ENCODE measurements around the gene B3GALNT2.
A peak's percentile ranks its signal among the peaks of the same experiment; 100 is the strongest.
"Not testable (repeated sequence)": the region's sequence is repeated elsewhere in the genome, so short reads cannot be mapped to it uniquely, and the experiment has no call there.

Gene B3GALNT2

DNA sequence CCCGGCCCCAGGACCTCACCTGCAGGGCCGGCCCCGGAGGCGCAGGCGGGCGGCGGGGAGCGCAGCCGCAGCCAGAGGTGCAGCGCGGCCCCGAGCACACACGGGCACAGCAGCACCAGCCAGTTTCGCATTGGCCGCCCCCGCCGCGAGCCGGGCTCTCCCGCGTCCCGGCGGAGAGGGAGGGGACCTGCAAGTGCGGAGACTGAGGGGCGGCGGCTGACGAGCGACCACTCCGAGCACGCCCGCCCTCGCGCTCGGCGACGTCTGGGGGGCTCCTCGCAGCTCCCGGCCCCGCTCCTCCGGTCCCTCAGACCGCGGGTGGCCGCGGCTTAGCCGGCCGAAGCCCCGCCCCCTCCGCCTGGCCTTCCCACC, at the start of gene B3GALNT2:
TSS of gene B3GALNT2 (minus strand) at position 331 of the 372 bp plus-strand sequence. CDS start at position 131, 200 bp downstream.
- peaks cover 33% of the 10 kb centered on the region for H3K4me1 Mint-ChIP-seq (ENCODE audit: low read depth)
- peak within 1 kb of the TSS; percentile 96 for H3K4me3 Mint-ChIP-seq
- no peaks in the 10 kb centered on the region for H3K27me3 Mint-ChIP-seq

DNA sequence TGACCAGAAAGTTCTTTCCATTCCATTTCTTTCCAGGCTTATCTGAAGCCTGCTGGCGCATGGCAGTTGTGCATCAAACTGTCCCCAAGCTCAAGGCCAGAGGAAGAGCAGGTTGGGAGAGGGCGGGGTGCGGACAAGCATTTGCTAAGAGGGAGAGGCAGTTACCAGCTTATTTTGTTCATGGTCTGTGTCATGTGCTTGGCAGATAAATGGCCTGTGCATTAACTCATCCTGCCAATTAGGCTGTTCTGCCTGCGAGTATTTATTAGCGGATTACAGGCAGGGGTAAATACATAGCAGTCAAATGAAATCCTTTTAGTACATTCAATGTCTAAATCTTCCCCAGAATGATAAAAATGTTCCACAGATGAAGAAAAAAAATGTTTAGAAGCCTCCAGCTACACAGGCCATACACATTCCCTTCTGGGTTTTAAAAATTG, 48.9 kb upstream of the B3GALNT2 start:
- no peak overlapping the region for H3K27ac Mint-ChIP-seq
- H3K27me3 Mint-ChIP-seq: no peaks in the 10 kb centered on the region
- H3K4me1 Mint-ChIP-seq (ENCODE audit: low read depth): no peaks in the 10 kb centered on the region
- no peaks in the 10 kb centered on the region for H3K36me3 Mint-ChIP-seq
- H3K4me3 Mint-ChIP-seq: no peak overlapping the region
- H3K9me3 Mint-ChIP-seq (ENCODE audit: low read depth): no peaks in the 10 kb centered on the region

More for the DNA sequence above, at the start of gene B3GALNT2:
- peak within 1 kb of the TSS; percentile 98 for H3K27ac Mint-ChIP-seq
- no peaks in the 10 kb centered on the region for H3K9me3 Mint-ChIP-seq (ENCODE audit: low read depth)
- H3K36me3 Mint-ChIP-seq: no peaks in the 10 kb centered on the region

DNA sequence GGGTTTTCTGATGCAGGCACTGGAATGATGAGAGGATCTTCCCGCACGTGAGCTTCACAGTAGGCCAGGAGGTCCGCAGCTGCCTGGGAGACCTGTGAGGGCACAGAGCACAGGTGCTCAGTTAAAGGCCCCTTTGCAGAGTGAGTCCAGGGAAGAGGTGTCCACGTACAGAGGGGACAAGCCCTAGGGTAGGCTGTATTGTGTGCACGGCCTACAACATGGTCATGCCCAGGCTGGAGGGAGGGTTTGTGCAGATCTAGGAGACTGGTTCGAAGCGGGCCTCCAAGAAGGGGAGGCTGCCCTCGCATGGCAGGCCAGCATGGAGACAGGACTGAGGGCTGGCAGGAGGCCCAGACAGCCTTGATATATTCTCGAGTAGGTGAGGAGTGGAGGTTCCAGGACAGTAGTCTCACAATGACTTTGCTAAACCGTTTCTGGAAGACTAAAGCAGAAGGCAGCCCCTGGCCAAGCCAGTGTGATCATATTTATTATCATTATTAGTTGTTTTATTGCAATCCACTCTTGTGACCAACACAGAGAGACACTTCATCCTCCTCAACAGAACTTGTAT, 48.0 kb upstream of the B3GALNT2 start:
- no peaks in the 10 kb centered on the region for H3K4me1 Mint-ChIP-seq (ENCODE audit: low read depth)
- no peaks in the 10 kb centered on the region for H3K36me3 Mint-ChIP-seq
- no peaks in the 10 kb centered on the region for H3K9me3 Mint-ChIP-seq (ENCODE audit: low read depth)
- H3K27ac Mint-ChIP-seq: no peak overlapping the region
- H3K4me3 Mint-ChIP-seq: no peak overlapping the region
- no peaks in the 10 kb centered on the region for H3K27me3 Mint-ChIP-seq

DNA sequence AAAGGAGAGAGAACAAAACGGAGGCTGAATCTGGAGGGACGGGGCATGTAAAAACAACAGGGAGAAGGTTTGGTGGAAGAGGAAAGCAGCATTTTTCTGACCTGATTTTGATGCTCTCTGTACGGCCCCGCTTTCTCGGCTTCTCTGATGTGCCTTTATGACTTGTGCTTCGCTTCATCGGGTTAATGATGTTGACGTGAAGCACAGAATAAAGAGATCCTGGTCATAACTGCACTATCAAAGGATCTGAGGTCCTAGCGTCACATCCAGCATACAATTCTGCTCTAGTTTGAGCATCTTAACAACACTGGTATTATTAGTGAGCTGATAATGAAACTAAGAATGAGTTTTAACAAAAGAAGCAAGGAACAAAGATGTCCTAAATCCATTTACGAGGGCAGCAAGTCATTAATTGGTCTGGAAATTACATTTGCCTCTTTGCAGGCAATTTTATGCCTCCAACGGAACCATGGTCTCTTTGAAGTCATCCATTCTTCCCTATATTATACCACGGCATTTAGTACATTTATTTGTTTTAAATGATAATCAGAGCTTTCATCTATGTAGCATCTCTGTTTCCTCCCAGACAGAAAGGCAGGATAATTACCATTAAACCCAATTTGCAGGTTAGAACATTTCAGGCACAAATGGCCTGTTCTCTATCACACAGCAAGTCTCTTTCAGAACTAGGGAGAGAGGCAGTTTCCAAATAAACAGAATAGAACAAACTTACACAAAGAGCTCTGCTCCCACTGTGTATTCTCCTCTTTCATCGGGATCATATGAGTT, 45.3 kb upstream of the B3GALNT2 start:
- Mint-ChIP-seq H3K27me3 (no peaks in the 10 kb centered on the region), H3K4me3 (no peak overlapping the region), H3K27ac (no peak overlapping the region), H3K36me3 (peaks cover 2% of the 10 kb centered on the region), H3K4me1 (ENCODE audit: low read depth) (no peaks in the 10 kb centered on the region), H3K9me3 (ENCODE audit: low read depth) (no peaks in the 10 kb centered on the region)

DNA sequence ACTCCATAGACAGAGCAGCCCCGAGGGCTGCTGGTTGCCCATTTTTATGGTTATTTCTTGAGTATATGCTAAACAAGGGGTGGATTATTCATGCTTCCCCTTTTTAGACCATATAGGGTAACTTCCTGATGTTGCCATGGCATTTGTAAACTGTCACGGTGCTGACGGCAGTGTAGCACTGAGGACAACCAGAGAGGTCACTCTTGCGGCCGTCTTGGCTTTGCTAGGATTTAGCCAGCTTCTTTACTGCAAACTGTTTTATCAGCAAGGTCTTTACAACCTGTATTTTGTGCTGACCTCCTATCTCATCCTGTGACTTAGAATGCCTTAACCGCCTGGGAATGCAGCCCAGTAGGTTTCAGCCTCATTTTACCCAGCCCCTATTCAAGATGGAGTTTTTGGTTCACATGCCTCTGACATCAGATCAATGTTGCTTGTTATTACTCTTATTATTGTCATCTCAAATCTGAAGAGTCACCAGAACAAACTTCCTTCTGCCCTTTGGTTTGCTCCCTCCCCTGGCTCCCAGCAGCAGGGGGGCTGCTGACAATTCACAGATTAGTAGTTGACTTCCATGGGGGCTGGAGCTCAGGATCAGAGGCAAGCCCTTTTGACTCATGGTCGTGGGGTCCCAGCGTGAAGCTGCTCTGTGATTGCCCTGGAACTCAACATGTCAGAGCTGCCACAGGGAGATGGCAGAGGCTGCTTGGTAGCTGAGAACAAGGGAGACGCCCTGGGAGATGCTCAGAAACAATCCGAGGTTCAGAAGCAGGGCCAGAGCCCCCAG, 42.3 kb upstream of the B3GALNT2 start:
- not testable (repeated sequence) for H3K27ac Mint-ChIP-seq; H3K4me1 Mint-ChIP-seq (ENCODE audit: low read depth); H3K27me3 Mint-ChIP-seq; H3K36me3 Mint-ChIP-seq; H3K4me3 Mint-ChIP-seq; H3K9me3 Mint-ChIP-seq (ENCODE audit: low read depth)

DNA sequence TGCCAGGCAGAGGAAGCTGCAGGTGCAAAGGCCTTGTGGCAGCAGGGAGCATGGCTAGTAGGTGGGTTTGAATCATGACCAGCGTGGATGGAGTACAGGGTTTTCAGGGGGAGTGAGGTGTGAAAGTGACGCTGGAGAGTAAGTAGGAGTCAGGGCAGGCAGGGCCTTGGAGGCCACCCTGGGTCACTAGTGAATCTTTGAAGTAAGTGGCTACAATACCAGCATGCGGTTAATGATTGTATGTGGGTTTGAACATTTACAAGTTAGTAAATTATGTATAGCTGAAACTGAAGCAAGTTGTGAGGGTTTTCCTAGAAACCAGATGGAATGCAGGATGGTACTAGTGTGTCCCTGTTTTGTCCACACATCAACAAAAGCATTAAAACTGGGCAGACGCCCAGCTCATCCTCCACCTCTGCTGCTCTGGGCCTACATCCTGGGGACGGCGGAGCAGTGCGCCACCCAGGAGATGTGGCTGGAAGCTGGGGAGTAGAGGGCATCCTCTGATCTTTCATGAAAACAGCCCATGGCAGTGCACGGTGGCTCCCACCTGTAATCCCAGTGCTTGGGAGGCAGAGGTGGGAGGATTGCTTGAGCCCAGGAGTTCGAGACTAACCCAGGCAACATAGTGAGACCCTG, 41.2 kb upstream of the B3GALNT2 start:
- no peak overlapping the region for H3K4me3 Mint-ChIP-seq

DNA sequence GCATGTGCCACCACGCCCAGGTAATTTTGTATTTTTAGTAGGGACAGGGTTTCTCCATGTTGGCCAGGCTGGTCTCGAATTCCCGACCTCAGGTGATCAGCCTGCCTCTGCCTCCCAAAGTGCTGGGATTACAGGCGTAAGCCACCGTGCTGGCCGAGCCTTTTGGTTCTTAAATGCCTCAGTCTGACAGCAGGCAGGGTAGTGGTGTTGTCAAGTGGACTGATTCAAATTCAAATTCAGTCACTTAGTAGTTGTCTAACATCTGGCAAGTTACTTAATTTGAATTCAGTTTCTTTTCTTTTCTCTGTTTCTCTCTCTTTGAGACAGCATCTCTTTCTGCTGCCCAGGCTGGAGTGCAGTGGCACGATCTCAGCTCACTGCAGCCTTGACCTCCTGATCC, 38.6 kb upstream of the B3GALNT2 start:
- H3K9me3 Mint-ChIP-seq (ENCODE audit: low read depth); H3K27me3 Mint-ChIP-seq; H3K4me1 Mint-ChIP-seq (ENCODE audit: low read depth); H3K36me3 Mint-ChIP-seq; H3K4me3 Mint-ChIP-seq; H3K27ac Mint-ChIP-seq: not testable (repeated sequence)

More for the DNA sequence above, 41.2 kb upstream of the B3GALNT2 start:
- Mint-ChIP-seq H3K4me1 (ENCODE audit: low read depth) (no peaks in the 10 kb centered on the region), H3K36me3 (peaks cover 2% of the 10 kb centered on the region), H3K27me3 (no peaks in the 10 kb centered on the region), H3K9me3 (ENCODE audit: low read depth) (no peaks in the 10 kb centered on the region), H3K27ac (no peak overlapping the region)

DNA sequence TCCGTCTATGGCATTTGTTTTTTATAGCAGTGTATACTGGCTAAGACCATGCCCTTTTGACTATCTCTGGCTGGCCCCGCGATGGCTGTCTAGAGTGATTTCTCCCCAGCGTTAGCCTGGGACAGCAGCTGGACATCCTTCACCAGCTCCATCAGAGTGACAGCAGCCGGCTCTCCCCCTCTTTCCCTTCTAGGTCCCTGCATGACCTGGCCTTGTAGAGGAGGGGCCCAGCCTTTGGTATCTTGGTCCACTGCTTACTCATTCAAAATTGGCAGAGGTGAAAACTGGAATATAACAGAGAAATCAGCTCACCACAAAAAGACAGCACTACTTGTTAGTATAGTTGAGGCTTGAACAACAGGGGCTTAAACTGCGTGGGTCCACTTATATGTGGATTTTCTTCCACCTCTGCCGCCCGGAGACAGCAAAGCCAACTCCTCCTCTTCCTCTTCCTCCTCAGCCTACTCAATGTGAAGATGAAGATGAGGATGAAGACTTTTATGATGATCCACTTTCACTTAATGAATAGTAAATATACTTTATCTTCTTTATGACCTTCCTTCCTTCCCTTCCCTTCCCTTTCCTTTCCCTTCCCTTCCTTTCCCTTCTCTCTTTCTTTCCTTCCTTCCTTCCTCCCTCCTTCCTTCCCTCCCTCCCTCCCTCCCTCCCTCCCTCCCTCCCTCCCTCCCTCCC, 29.4 kb upstream of the B3GALNT2 start:
- Mint-ChIP-seq H3K4me1 (ENCODE audit: low read depth) (no peaks in the 10 kb centered on the region), H3K36me3 (no peaks in the 10 kb centered on the region), H3K9me3 (ENCODE audit: low read depth) (no peaks in the 10 kb centered on the region), H3K27me3 (no peaks in the 10 kb centered on the region), H3K4me3 (no peak overlapping the region), H3K27ac (no peak overlapping the region)

DNA sequence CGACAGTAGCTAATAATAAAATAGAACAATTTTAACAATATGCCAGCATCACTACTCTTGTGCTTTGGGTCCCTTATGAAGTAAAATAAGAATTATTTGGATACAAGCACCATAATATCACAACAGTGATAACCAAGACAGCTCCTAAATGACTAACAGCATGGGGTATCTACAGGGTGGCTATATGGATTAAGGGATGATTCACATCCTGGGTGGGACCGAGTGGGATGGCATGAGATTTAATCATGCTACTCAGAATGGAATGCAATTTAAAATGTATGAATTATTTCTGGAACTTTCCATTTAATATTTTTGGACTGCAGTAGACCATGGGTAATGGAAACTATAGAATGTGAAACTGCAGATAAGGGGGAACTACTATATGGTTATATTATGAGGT, 28.1 kb upstream of the B3GALNT2 start:
- Mint-ChIP-seq H3K36me3 (no peaks in the 10 kb centered on the region), H3K4me3 (no peak overlapping the region), H3K9me3 (ENCODE audit: low read depth) (no peaks in the 10 kb centered on the region), H3K27ac (no peak overlapping the region), H3K4me1 (ENCODE audit: low read depth) (no peaks in the 10 kb centered on the region), H3K27me3 (no peaks in the 10 kb centered on the region)

DNA sequence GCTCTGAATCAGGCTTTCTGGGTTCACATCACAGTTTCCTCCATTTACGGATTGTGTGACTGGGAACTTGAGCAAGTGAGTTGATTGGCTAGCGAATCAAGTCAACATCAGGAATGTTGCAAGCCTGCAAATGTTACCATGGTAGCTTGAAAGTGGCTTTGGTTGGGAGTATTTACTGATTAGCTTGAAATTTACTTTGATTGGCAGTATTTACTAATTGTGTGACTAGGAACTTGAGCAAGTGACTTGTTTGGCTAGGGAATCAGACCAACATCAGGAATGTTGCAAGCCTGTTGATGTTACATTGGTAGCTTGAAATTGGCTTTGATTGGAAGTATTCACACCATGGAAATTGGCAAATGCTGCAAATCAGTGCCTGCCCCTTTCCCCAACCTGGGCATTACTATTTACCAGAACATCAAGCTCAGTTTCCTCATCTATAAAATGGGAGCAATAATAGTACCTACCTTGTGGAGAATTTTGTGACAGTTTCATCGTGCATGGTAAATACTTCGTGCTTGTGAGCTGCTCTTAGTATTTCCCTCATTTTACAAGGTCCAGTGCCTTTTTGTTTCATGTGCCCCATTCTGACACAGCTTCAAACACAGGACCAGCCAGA, 23.1 kb upstream of the B3GALNT2 start:
- Mint-ChIP-seq H3K27me3 (no peaks in the 10 kb centered on the region), H3K27ac (no peak overlapping the region), H3K9me3 (ENCODE audit: low read depth) (no peaks in the 10 kb centered on the region), H3K4me3 (no peak overlapping the region), H3K4me1 (ENCODE audit: low read depth) (no peaks in the 10 kb centered on the region), H3K36me3 (no peaks in the 10 kb centered on the region)

DNA sequence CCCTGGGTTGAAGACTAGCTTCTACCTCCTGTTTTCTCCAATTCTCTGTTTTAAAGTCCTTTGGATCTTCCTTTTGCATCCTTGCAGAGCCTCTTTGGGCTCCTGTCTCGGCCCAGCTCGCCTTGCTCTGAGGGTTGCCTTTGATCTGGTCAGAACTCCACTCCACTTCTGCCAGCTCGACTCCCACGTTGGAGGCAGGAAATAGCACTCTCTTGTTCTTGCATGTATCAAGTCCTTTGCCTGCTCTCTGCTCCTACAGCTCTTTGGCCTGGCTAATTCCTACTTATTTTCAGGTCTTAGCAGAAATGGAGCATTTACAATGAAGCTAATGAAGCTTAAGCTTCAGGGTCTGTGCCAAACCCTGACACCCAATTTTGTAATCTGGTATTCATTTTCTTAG, 21.1 kb upstream of the B3GALNT2 start:
- no peak overlapping the region for H3K4me3 Mint-ChIP-seq
- no peaks in the 10 kb centered on the region for H3K9me3 Mint-ChIP-seq (ENCODE audit: low read depth)
- no peaks in the 10 kb centered on the region for H3K36me3 Mint-ChIP-seq
- no peaks in the 10 kb centered on the region for H3K4me1 Mint-ChIP-seq (ENCODE audit: low read depth)
- no peak overlapping the region for H3K27ac Mint-ChIP-seq
- no peaks in the 10 kb centered on the region for H3K27me3 Mint-ChIP-seq

DNA sequence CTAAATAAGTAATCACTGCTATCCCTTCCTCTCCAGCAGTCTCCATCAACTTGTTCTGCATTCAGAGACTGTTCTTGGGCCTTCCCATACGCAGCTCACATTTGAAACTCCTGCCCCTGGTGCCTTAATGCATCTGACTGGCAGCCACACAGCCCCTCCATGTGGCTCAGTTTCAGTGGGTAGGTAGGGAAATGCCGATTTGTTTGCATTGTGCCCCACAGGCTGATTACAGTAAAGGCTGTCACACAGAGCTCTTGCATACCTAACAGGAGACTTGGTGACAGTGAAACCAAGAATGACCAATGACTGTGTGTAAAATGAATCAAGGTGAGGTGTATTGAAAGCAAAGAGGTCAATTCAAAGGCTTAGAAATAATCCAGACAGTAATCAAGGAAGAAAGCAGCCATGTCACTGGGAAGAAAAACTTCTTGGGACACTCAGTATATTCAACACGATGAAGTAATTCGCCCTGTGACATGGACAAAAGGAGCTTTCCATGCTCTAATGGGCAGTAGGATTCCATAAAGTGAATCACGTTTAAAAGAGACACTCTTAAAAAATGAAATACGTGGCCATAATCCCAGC, 12.7 kb upstream of the B3GALNT2 start:
- no peaks in the 10 kb centered on the region for H3K4me1 Mint-ChIP-seq (ENCODE audit: low read depth)
- no peak overlapping the region for H3K27ac Mint-ChIP-seq

DNA sequence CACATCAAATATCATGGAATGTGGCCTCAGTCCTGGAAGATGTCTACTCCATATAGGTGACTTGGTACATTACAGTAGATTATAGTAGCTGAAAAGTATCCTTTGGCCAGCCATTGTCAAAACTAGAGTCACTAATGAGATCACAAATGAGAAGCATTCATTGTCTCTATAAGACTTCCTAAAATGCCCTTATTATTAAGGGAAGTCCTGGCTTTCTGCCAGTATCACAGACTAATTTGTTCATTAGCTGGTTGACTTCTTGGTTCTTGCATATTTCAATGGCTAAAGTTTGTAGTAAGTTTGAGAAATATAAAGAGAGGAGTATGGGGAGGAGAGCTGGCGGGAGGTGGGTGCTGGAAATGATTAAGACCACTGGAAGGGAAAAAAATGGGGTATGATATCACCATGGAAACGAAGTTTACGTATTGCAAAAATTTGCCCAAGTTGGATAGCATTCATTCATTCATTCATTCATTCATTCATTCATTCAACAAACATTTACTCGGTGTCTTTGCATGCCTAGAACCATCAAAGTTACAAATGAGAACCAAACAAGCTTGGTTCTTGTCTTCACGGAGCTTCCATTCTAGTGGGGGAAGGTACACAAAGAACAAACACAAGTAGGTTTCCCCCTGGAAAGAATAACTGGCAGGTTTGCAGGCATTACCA, 11.7 kb upstream of the B3GALNT2 start:
- peaks cover 9% of the 10 kb centered on the region for H3K27me3 Mint-ChIP-seq
- H3K4me1 Mint-ChIP-seq (ENCODE audit: low read depth): no peaks in the 10 kb centered on the region
- no peak overlapping the region for H3K4me3 Mint-ChIP-seq
- H3K9me3 Mint-ChIP-seq (ENCODE audit: low read depth): no peaks in the 10 kb centered on the region
- H3K36me3 Mint-ChIP-seq: no peaks in the 10 kb centered on the region
- H3K27ac Mint-ChIP-seq: no peak overlapping the region

More for the DNA sequence above, 12.7 kb upstream of the B3GALNT2 start:
- Mint-ChIP-seq H3K36me3 (no peaks in the 10 kb centered on the region), H3K9me3 (ENCODE audit: low read depth) (no peaks in the 10 kb centered on the region), H3K4me3 (no peak overlapping the region), H3K27me3 (peaks cover 9% of the 10 kb centered on the region)

All from activated naive CD8-positive, alpha-beta T cell (primary cell).